ENCODE measurements around the gene GPSM1.

Gene GPSM1

GRCh38 chr9:136291306-136292025 lies 35.9 kb upstream of the GPSM1 start:
- no peak for DNase-seq

DNA sequence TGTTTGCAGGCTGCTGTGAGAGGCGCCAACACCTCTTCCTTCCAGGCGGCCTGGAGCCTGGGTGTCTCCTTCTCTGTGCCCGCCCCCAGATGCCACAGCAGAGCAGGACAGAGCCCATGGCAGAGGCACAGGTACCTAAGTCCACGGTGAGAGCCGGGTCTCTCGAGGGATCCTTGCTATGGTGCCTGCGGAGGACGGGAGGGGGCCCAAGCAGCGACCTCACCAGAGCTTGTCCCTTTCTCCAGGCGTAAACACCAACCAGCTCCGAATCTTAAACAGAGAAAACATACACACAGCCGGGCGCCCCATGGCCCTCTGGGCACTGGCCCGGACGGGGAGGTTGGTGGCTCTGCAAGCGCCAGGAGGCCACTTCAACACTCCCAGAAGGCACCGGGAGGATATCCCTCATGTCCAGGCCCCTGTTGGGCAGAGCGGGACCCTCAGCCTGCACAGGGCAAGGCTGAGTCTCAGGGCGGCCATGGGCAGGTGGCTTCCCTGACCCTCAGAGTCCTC lies 35.3 kb upstream of the GPSM1 start:
- DNase-seq, result no peak

DNA sequence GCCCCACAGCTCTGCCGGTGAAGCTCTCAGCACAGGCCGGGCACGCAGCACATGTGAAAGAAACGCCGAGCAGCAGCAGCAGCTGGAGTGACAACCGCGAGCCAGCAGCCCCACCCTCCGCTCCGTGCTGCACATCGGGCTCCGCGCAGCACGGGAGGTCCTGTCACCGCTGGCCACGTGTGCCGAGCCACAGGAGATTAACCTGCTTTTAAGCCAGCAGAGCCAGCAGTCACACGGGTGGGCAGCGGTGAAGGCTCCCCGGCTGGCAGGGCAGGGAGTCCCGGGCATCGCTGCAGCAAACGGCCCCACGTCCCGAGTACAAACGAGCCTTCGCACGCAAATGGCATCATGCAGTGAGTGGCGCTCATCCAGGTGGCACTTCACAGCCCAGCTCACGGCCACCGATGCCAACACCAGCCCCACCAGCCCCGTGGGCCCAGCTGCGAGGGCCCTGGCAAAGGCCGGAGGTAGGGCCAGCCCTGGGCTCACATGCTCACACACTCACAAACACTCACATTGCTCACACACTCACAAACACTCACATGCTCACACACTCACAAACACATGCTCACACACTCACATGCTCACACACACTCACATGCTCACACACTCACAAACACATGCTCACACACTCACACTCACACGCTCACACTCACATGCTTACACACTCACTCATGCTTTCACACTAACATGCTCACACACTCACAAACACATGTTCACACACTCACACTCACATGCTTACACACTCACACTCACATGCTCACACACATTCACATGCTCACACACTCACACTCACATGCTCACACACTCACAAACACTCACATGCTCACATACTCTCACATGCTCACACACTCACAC lies 34.5 kb upstream of the GPSM1 start:
- no peak for DNase-seq

GRCh38 chr9:136293476-136294077 lies 33.8 kb upstream of the GPSM1 start:
- no peak for DNase-seq

DNA sequence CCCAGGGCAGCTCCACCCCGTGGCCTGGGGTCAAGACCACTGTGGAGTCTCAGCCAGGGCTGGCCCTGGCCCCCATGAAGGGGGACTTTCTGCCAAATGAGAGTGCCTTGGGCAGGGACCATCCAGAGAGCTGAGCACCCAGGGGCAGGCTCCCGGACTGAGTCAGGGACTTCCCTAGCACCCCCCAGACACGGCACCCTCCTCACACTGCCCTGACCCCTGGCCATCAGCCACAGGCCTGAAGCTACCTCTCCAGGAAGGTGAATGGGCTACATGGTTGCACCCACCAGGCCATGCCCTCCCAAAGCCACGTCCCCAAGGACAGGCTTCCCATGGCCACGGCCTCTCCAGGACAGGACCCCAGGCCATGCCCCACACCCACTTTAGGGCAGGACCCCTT lies 32.9 kb upstream of the GPSM1 start:
- no peak for DNase-seq

DNA sequence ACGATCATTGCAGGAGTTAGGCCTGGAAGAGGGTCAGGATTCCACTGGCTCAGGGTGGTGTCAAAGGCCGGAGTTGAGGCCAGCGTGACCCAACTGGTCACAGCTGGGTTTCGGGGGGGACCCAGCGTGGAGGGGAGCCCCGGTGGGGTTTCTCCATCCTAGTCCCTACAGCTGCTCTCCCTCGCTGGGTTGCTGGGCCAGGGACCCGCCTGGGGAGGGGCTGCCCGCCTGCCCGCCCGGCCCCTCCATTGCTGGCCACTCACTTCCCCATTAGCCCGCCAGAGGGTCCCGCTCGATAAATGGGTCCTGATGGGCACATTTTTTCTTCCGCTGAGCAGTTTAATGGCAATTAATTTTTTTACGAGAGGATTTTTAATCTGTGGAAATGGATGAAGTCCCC lies 32.3 kb upstream of the GPSM1 start:
- no peak for DNase-seq

DNA sequence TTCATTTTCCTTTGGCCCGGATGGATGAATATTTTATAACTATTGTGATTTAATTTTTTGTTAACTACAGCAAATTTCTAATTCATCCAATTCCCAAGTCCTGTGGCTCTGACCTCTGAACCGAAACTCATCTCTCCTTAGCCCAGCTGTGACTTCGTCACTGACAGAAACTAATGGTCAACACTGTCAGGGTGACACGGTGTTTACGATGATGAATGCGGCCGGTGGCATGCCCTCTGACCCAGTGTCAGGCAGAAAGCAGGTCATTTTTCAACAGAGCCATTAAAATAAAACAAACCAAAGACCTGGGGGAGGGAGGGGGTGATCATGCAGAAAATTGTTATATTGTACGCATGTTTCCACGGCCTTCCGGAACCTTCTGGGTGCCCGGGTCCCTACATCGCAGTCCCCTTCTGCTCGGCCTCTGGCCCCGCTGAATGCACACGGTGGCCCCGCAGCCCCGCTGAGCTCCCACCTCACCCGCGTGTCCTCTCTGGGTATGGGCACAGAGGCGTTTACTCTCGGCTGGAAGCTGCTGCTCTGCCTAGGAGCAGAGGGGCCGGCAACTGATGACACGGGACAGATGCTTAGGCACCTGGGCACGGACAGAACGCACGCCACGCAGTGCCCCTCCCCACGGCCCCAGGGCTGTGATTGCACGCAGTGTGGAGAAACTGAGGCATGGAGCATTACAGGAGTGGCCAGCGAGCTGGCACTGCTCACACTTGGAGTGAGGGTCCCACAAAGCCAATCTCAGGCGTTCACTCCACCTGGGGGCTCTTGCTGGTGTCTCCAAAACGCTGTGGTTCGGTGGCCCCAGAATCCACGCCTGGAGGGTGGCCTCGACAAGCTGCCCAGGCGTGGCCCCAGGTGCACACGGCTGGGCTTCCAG lies 31.6 kb upstream of the GPSM1 start:
- no peak for DNase-seq

- DNase-seq, result no peak
Observed at GRCh38 chr9:136296434-136297015, 30.8 kb upstream of the GPSM1 start.

- no peak for DNase-seq
Observed at GRCh38 chr9:136297016-136297691, 30.2 kb upstream of the GPSM1 start.

GRCh38 chr9:136297766-136298735 lies 29.3 kb upstream of the GPSM1 start:
- DNase-seq, result no peak

GRCh38 chr9:136299116-136299515 lies 28.2 kb upstream of the GPSM1 start:
- no peak for DNase-seq

GRCh38 chr9:136299541-136299940 lies 27.8 kb upstream of the GPSM1 start:
- DNase-seq, result no peak

- no peak for DNase-seq
Observed at GRCh38 chr9:136300016-136300545, 27.3 kb upstream of the GPSM1 start.

DNA sequence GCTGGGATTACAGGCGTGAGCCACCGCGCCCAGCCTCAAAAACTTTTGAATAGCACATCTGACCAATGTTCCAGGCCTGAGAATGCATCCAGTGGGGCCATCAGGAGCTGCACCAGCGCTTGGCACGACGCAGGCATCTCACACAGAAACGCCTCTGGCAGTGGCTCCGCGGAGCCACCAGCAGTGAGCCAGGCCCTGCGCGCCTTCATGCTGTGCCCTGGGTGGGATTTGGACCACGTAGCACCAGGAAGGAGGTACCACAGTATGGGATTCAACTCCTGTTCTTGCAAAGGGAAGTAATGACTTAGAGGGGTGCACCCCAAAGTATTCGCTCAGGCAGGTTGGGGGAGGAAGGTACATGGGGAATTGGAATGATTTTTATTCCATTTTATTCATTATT lies 26.5 kb upstream of the GPSM1 start:
- DNase-seq, result no peak

GRCh38 chr9:136302527-136302926 lies 24.8 kb upstream of the GPSM1 start:
- DNase-seq, result no peak

GRCh38 chr9:136303066-136303824 lies 24.1 kb upstream of the GPSM1 start:
- no peak for DNase-seq

DNA sequence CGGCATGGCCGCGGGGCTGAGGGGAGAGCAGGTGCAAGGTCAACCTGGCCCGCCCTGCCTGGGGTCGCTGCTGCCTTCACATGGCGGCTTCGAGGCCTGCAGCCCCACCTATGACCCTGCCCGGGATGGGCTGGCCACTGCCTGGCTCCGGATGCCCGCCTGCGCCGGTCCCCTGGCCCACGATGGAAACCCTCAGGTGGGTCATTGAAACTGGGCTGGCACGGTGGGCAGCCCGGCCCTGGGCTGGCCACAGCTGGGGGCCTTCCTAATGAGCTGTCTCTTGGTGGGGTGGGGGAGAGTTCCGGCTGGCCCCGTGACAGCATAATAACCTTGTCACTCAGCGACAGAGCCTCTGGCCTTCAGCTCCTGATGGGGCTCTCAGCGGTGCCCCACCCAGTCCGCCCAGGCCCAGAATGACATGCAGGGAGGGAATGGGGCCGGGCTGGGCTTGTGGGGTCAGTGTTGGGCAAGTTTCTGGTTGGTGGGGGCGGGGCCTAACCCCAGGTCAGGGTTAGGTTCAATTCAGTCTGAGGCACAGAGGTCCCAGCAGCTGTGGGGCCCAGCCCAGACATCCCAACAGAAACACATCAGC lies 23.4 kb upstream of the GPSM1 start, which contains the start of gene CCDC187:
CCDC187 (minus strand) TSS at position 270 of the 592 bp plus-strand sequence; CDS start at position 6, 264 bp downstream.
- no peak for DNase-seq

GRCh38 chr9:136304456-136304855 lies 22.9 kb upstream of the GPSM1 start:
- no peak for DNase-seq

DNA sequence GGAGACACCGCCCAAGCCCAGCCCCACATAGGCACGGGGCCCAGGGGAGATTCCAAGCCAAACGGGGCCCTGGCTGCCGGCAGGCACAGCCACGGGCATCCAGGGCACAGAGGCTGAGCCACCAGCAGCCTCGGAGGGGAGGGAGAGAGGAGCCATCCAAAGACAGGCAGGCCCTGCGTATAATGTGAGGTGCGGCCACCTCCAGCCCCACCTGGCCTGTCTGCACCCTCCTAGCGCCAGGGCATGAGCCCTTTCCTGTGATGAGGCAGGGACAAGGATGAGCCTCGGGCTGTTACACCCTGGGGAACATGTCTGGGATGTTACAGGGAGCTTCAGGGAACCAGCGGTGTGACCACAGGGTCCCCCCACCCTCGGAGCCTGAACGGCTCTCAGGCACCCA lies 22.4 kb upstream of the GPSM1 start:
- no peak for DNase-seq
